GM20000 (cell line): ENCODE data around the gene KMT2E.

ENCODE experiments used
- DNase-seq: peaks from one replicate; pipeline ENCODE4 v3.0.0; 2012; ENCODE audit warnings: low spot score
- CTCF ChIP-seq: IDR thresholded peaks from 2 replicates; pipeline ENCODE4 v1.5.1; 2012; ENCODE audit warnings: mild to moderate bottlenecking, control low read depth; ENCODE audit errors: extremely low read depth, missing control alignments

The KMT2E gene

GRCh38 chr7:105068886-105069285 lies 54.9 kb downstream of the KMT2E start:
- no peak for TF ChIP-seq CTCF
- no peak for DNase-seq

GRCh38 chr7:105073143-105073542 lies 59.1 kb downstream of the KMT2E start:
- no peak for DNase-seq
- no peak for TF ChIP-seq CTCF

- no peak for DNase-seq
- TF ChIP-seq CTCF = no peak
Measured at GRCh38 chr7:105079348-105079747, 65.3 kb downstream of the KMT2E start.

GRCh38 chr7:105084581-105084980 lies 70.6 kb downstream of the KMT2E start:
- DNase-seq = no peak
- no peak for TF ChIP-seq CTCF

- no peak for DNase-seq
- no peak for TF ChIP-seq CTCF
Measured at GRCh38 chr7:105086850-105087249, 72.8 kb downstream of the KMT2E start.

- TF ChIP-seq CTCF = no peak
- DNase-seq = no peak
Measured at GRCh38 chr7:105087981-105088380, 74.0 kb downstream of the KMT2E start.

- TF ChIP-seq CTCF = no peak
- DNase-seq = no peak
Measured at GRCh38 chr7:105088456-105088855, 74.5 kb downstream of the KMT2E start.
